HG02981 (cell line): ENCODE measurements around the gene ANXA6.

Experiments used
- ATAC-seq: cut with Tn5 transposase; IDR thresholded peaks from one replicate; pipeline ENCODE4 v1.9.1; 2021; ENCODE audit warnings: mild to moderate bottlenecking, moderate library complexity; ENCODE audit not compliant: unreplicated experiment

Gene ANXA6

GRCh38 chr5:151085517-151086041 lies 72.0 kb downstream of the ANXA6 start:
- no peak for ATAC-seq

DNA sequence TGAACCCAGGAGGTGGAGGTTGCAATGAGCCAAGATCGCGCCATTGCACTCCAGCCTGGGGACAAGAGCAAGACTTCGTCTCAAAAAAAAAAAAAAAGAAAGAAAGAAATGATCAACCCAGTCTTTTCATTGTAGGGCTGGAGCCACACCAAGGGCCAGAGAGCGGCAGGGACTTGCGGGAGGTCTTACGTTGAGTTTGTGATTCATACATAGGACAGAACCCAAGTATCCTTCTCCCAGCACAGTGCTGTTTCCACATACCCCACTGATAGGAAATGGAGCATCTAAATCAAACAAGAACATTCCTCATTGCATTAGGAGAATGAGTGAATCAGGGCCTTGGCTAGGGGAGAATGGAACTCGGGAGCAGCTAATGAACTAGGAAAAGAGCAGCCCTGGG lies 73.2 kb downstream of the ANXA6 start:
- ATAC-seq, result no peak

DNA sequence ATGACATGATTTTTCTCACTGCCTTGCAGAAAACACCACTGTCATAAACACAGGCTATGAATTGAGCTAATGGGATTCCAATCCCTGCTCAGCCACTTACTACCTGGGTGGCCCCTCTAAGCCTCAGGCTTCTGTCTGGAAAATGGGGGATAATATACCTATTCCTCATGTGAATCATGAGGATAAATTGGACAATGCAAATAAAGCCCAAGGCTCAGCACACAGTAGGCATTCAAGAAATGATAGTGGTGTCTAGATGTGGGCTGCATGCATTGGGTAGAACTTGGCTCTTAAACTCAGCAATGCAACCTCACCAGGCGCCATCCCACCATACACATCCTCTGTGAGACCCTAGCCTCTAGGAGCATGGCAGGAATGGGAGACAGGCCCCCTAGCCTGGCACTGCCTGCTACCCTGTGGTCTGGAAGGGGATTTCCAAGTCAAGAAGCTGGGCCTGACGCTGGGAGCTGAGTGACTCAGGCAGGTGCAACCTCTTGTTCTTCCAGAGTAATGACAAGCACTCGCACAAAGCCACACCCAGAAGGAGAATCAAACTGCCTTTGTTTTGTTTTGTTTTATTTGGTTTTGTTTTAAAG lies 74.4 kb downstream of the ANXA6 start:
- no peak for ATAC-seq

DNA sequence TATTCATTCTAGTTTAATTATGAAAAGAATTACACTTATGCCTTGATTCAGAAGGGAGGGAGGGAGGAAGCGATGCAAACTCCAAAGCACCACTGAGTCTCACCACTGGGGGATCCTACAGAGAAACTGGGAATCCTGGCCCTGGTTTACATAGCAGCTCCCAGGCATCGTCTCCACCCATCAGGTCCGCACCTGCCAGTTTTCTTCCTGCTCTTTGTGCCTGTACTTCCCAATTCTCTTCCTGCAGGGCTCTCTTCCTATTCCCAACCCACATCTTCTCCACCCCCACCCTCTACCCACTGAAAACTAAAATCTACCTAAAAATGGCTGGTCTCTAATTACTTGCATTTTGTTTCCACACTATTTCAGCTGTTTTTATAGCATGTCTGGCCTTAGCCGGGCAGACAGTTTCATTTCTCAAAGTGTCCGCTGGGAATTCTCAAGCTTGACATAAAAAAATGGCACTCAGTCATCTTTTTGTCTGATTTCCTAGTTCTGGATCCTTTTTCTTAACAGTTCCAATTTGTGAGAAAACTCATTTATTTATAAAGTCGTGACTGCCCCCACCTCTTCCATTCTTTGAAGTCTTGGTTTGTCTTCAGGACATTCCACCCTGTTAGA lies 75.2 kb downstream of the ANXA6 start:
- ATAC-seq, result no peak

DNA sequence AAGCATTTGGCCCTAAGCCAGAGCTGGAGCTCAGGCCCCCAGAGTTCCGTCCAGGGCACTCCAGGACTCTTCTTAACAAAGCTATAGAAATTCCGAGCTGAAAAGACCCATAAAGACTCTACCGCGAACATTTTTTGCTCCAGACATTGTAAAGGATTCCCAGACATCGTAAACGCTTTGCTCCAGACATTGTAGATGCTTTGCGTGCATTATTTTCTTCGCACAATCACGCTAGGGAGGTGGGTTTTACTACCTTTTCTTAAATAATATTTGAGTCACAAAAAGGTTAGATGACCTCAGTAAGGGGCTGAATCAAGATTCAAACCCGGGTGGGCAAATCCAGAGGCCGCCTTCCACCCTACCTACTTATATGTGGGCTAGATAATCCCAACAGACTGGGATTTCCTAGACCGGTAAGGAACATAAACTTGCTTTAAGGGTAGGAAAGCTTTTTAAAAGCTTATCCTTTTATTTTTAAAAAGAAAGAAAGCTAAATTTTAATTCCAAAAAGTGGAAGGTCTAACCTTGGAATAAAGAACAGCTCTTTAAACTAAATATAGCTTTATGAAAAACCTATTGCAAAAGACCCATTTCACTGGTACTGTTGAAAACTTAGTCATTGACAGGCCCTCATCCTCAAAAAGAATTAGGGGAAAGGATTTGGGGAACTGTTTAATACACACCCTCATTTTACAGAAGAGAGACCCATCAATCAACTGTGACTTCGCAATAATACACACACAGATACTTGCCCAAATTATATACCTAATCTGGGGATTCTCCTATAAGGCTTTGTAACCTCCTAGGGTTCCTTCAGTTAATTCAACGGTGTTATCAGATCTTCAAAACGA lies 75.9 kb downstream of the ANXA6 start:
- no peak for ATAC-seq

- peak; percentile 75 for ATAC-seq
These were observed 76.8 kb downstream of the ANXA6 start, which contains the start of gene TNIP1 for GRCh38 chr5:151080613-151081430. Gene TNIP1, minus strand, starts transcription at chr5:151081034. Its CDS starts 15,939 bp downstream, at chr5:151065095.

- no peak for ATAC-seq
These were observed 77.6 kb downstream of the ANXA6 start for GRCh38 chr5:151079838-151080612.

DNA sequence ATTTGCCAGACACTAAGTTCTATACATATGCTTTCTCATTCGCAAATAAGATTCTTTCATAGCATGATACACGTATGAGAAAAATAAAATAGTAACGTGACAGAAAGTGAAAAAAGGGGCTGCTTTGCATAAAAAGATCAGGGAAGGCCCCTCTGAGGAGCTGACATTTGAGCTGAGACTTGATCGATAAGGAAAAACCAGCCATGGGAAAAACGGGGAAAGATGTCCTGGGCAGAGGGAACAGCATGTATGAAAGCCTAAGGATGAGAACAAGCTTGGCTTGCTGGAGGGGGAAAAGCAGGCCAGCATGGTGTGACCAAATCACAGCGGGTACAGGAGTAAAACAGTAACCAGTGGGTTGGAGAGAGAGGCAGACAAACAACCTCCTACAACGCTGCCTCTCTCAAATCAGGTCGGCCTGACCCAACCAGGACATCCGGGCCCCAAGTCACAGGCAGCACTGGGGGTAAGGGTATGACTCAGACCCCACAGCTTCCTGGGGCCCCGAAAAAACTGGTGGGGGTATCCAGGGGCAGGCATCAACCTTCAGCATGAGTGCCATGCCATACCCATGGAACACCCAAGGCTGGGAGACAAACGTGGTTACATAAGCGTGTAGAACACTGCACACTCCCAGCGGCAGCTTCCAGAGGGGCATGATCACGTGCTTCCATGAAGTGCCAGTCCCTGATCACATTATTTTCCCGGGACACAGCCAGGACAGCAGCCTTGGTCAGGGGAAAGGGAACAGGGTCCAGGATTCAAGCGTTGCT lies 78.9 kb downstream of the ANXA6 start:
- peak; percentile 55 for ATAC-seq

DNA sequence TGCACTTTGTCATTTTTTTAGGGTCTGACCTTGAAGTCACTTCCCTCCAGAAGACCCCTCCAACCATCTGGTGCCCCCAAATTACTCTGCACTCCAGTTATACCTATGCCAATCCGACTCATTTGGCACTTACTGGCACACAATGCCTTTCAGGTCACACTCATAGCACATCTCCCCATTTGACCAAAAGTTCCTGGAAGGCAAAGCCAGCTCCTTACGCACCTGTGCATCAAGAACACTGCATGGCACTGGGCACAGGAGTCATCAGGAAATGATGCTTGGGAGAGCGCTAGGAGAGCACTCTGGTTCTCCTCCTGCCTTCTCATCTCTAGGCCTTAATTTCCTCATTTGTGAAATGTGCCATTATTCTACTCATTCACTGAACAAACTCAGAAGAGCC lies 79.6 kb downstream of the ANXA6 start:
- no peak for ATAC-seq

DNA sequence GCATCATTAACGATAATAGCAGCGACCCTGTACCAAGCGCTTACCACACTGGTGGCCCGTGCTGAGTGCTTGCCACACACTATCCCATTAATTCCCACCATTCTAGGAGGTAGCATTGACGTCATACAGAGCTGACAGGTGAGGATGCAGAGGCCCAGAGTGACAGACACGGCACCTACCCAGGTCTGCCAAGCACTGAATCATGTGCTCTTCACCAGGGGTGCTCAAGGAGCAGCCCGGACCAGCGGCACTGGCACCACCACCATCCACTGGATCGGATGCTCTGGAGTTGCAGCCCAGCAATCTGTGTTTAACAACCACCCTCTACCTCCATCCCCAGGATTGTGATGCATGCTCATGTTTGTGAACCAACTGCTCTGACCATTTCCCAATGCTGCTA lies 80.2 kb downstream of the ANXA6 start:
- no peak for ATAC-seq

GRCh38 chr5:151076616-151077015 lies 81.0 kb downstream of the ANXA6 start:
- no peak for ATAC-seq

DNA sequence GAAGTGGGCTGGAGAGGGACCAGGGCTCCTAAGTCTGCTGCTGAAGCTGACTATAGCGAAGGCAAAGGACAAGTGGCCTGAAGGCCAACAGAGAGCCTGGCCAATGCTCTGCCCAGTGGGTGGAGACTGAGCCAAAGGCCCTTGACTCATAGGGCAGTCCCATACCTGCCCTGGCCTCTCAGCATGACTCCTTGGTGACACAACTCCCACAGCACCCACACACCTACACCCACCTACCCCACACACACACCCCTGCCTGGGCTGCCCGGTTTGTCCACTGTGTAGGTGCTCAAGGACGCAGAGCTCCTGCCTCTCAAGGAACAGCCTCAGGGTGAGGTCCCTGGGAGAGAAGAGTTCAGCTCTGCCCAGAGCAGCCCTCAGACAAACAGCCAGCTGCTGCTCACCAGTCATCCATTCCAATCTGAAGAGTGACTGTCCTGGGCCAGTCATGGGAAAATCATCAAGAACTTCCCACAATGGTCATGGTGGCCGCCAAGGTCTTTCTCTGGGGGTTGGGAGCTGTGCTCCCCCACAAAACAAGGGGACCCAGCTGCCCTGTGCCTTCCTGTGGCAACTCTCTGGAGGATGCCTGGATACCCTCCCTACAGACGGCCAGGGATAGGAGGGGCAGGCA lies 81.8 kb downstream of the ANXA6 start:
- ATAC-seq, result no peak

GRCh38 chr5:151074557-151074956 lies 83.0 kb downstream of the ANXA6 start:
- no peak for ATAC-seq

- ATAC-seq, result no peak
These were observed 84.3 kb downstream of the ANXA6 start for GRCh38 chr5:151073280-151073679.

DNA sequence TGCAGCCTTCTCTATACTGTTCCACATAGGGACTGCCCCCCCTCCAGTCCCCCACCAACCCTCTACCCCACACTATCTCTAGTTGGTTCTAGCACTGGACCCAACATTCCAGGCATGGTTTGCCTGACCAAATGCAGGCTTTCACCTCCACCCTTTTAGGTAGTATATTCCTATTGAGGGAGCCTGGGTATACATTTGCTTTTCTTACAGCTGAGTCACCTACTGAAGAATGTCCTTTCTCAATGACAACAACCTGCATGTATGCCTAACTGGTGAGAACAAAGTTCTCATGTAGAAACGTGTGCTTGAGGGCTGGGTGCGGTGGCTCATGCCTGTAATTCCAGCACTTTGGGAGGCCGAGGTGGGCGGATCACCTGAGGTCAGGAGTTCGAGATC lies 85.0 kb downstream of the ANXA6 start:
- ATAC-seq, result no peak

- ATAC-seq, result no peak
These were observed 85.5 kb downstream of the ANXA6 start for GRCh38 chr5:151071848-151072629.

- ATAC-seq, result no peak
These were observed 86.6 kb downstream of the ANXA6 start for GRCh38 chr5:151071021-151071420.

DNA sequence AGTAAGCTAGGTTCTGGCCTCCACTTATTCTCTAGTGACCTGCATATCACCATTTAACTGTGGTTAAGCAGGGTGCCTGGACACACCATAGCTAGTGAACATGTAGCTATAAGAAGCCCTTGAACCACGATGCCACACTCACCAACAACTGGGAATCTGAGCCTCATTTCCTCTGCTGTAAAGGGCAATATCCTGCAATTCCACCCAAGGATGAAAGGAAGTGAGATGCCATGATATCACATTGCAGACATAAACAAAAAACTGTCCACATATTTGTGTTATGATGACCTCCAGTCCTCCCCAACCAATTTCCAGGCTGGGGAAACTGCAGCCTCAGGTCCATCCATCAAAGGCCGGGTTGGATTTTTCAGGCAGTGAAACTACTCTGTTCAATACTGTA lies 87.1 kb downstream of the ANXA6 start:
- ATAC-seq, result no peak
